NCI-H2196 (cell line): ENCODE data around the gene GNB2.
"Not testable (repeated sequence)": the region's sequence is repeated elsewhere in the genome, so short reads cannot be mapped to it uniquely, and the experiment has no call there.

Source experiments
- DNase-seq: peaks from one replicate; lab custom pipeline; 2025; ENCODE audit not compliant: unreplicated experiment; lab: John Stamatoyannopoulos, UW

The GNB2 gene

GRCh38 chr7:100693312-100694097, 20.0 kb downstream of the GNB2 start:
- no peak for DNase-seq

- peak; percentile 78 for DNase-seq
Observed at GRCh38 chr7:100694098-100694745, 20.7 kb downstream of the GNB2 start, which contains the start of gene GIGYF1. Gene GIGYF1 (minus strand): TSS chr7:100694250. CDS start chr7:100688238, 6,012 bp downstream.

- no peak for DNase-seq
Observed at GRCh38 chr7:100696123-100696521, 22.6 kb downstream of the GNB2 start.

- no peak for DNase-seq
Observed at GRCh38 chr7:100699018-100699417, 25.5 kb downstream of the GNB2 start.

- not testable (repeated sequence) for DNase-seq
Observed at GRCh38 chr7:100701089-100701488, 27.5 kb downstream of the GNB2 start.

GRCh38 chr7:100705320-100705752, 31.8 kb downstream of the GNB2 start:
- DNase-seq: peak; percentile 73

- DNase-seq: peak; percentile 100
Observed at GRCh38 chr7:100705753-100706671, 32.5 kb downstream of the GNB2 start, which contains the start of gene POP7. Gene POP7 (plus strand): TSS chr7:100706121. CDS start chr7:100706831, 710 bp downstream.

GRCh38 chr7:100706672-100707311, 33.3 kb downstream of the GNB2 start:
- no peak for DNase-seq

- DNase-seq: no peak
Observed at GRCh38 chr7:100708395-100708794, 34.9 kb downstream of the GNB2 start.

- no peak for DNase-seq
Observed at GRCh38 chr7:100710452-100710851, 36.9 kb downstream of the GNB2 start.

GRCh38 chr7:100711369-100711768, 37.8 kb downstream of the GNB2 start:
- DNase-seq: no peak

GRCh38 chr7:100714725-100715124, 41.2 kb downstream of the GNB2 start:
- no peak for DNase-seq

- DNase-seq: not testable (repeated sequence)
Observed at GRCh38 chr7:100717073-100717472, 43.5 kb downstream of the GNB2 start.

GRCh38 chr7:100719523-100720278, 46.2 kb downstream of the GNB2 start:
- DNase-seq: no peak

- no peak for DNase-seq
Observed at GRCh38 chr7:100720279-100720670, 46.7 kb downstream of the GNB2 start, which contains the start of gene EPO. Gene EPO (plus strand): TSS chr7:100720468. CDS start chr7:100720981, 513 bp downstream.

- no peak for DNase-seq
Observed at GRCh38 chr7:100720671-100721504, 47.3 kb downstream of the GNB2 start.

GRCh38 chr7:100721505-100721812, 47.9 kb downstream of the GNB2 start:
- no peak for DNase-seq

- no peak for DNase-seq
Observed at GRCh38 chr7:100722480-100723212, 49.1 kb downstream of the GNB2 start.
